HCT116 (cell line): ENCODE results near the gene KHDRBS2.

Experiments used
- CTCF ChIP-seq, 3 experiments: fragments of 200-600 bp in 1 of 3; sonication (generic) in 1 of 3; IDR thresholded peaks in 2 of 3; conservative IDR thresholded peaks in 1 of 3; 2 replicates each; pipeline ENCODE4 v1.5.1; 2012 to 2017; ENCODE audit warnings: low read depth in 2 of 3, low read length in 2 of 3, antibody characterized with exemption in 1 of 3, borderline replicate concordance in 1 of 3, control low read depth in 1 of 3, mild to moderate bottlenecking in 1 of 3, mixed read lengths in 1 of 3, mixed run types in 1 of 3, moderate library complexity in 1 of 3; ENCODE audit not compliant: insufficient read depth in 1 of 3
- ELF1 ChIP-seq: IDR thresholded peaks from 2 replicates; pipeline ENCODE4 v1.6.1; 2012; ENCODE audit warnings: low read depth, borderline replicate concordance
- POLR2A ChIP-seq: IDR thresholded peaks from 2 replicates; pipeline ENCODE4 v1.7.0; 2011; ENCODE audit warnings: borderline replicate concordance; ENCODE audit not compliant: insufficient read depth, insufficient read length; ENCODE audit errors: extremely low read depth
- RAD21 ChIP-seq: IDR thresholded peaks from 2 replicates; pipeline ENCODE4 v1.6.1; 2012; ENCODE audit warnings: low read depth, mild to moderate bottlenecking

DNA sequence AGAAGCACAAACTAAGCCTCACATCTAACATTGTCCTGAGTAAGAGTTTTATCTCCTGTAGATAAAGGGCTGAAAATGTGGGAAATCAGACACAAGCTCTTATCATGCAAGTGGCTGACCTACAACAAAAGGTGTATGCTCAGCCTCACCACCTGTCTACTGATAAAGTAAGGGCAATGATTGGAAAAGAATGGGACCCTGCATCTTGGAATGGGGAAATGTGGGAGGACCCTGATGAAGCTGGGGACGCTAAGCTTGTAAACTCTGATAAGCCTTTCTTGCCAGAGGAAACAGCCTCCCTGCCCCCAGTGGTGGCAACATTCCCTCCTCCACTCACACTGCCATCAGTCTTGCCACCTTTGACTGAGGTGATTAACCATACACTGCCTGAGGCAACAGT is 166.6 kb downstream of the KHDRBS2 start:
- TF ChIP-seq CTCF (IDR thresholded peaks at IDR 0.05 in 2 of 3, conservative IDR thresholded peaks at IDR 0.05 in 1 of 3; ENCODE audit: borderline replicate concordance in 1 of 3, insufficient read depth in 1 of 3, low read depth in 2 of 3, low read length in 2 of 3) (no peak), RAD21 (no peak), POLR2A (no peak), ELF1 (no peak)
